Measurements from ENCODE around the gene PM20D2. TPM values are rescaled to one million over a fixed set of nuclear protein-coding genes. Genes with fewer than 3 reads are reported as not detected.

Gene PM20D2
- polyA plus RNA-seq, 10 donors = 23.4 to 56.0 (median 34.9) TPM

DNA sequence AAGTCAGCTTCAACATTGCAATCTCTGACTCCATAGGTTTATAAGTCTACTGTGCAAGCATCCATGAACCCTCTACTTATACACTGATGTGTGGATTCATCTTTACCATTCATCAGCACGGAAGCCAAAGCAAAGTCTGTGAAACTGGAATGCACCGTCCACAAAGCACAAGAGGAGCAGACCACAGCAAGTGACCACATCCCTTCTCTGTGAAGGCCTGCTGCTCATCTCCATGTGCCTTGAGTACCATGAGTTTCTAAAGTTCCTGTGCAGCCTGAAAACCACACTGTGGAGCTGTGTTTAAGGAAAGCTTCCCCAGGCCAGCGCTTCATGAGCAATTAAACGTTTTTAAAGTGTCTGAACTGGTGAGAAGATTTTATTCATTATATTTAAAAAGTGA, 51.3 kb downstream of the PM20D2 start:
- DNase-seq = no peak

DNA sequence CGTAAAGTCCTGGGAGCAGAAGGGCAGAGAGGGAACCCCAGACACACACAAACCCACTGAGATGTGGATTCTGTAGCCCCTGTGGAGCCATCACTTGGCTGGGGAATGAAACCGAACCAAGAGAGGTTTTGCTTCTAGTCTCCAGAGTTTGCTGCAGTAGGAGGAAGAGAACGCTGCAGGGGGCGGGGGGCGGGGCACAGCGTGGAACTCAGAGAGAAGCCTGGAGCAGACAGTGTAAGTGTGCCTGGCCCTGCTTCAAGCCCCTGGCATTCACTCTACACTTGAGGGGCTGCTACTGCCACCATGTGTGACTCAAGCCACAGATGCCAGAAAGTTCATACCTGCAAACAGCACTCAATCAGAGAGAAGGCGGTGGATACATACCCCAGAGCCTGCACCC, 52.4 kb downstream of the PM20D2 start:
- DNase-seq = no peak

GRCh38 chr6:89199579-89199978, 53.7 kb downstream of the PM20D2 start:
- DNase-seq = no peak

DNA sequence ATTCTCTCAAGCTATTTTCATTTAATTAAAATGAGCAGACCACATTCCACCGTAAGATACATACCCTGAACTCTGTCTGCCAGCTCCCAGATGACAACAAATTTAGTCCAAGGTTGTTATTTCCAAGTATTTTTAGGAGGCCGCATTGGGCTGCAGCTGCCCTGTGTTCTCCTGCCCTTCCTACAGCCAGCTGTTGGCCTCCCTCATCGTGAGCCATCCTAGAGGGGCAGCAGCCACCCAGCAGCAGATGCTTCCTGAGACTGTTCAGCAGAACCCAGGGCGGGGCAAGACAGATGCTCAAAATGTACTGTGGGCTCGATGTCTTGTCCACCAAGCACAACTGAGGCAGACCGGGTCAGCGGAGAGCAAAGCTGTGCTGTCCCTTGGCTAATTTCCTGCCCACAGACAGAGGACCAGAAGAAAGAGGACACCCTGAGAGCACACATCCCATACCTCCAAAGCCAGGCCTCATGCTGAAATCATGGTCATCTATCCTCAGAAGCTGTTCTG, 54.9 kb downstream of the PM20D2 start:
- DNase-seq = peak in 1 of 3 donors; percentile 30

- peak; percentile 41 to 49 (median 43) for DNase-seq
Observed at GRCh38 chr6:89204096-89204495, 58.2 kb downstream of the PM20D2 start.

DNA sequence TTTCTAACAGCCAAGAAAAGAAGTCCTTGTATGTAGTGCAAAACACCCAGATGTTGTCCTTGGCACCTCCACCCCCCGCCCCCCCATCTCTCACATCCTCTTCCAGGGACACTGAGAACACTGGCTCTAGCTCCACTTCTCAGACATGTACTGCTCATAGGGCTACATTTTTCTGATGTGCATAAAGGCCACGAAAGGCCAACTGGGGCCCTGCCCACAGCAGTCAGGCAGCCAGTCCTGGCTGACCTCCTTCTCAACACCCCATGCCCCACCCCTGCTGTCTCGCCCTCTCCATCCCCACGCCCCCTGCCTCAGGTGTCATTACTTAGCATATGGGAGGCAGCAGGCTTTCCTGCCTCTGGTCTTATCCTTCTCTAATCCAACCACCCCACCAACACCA, 60.0 kb downstream of the PM20D2 start:
- DNase-seq = no peak

- no peak for DNase-seq
Observed at GRCh38 chr6:89208551-89208950, 62.7 kb downstream of the PM20D2 start.

GRCh38 chr6:89209457-89209856, 63.6 kb downstream of the PM20D2 start:
- no peak for DNase-seq

GRCh38 chr6:89212472-89212871, 66.6 kb downstream of the PM20D2 start:
- no peak for DNase-seq

- DNase-seq = no peak
Observed at GRCh38 chr6:89214197-89214596, 68.3 kb downstream of the PM20D2 start.

Other genes starting within 250 kb of the PM20D2 start
- gene RNGTT, start 182.4 kb upstream of the PM20D2 start, polyA plus RNA-seq (ENCODE audit: insufficient read length in 10 of 10) = 10 to 100 TPM in 8 of 10 donors, 1 to 10 TPM in 2; 8.8 to 13.6 (median 10.6) TPM
- 100 to 1,000 TPM in 6 of 10 donors, 10 to 100 TPM in 4; 76.2 to 127 (median 104) TPM for gene PNRC1, start 65.3 kb upstream of the PM20D2 start, polyA plus RNA-seq (ENCODE audit: insufficient read length in 10 of 10)
- 1 to 10 TPM; 2.9 to 5.3 (median 3.7) TPM for gene SRSF12, start 28.0 kb upstream of the PM20D2 start, polyA plus RNA-seq (ENCODE audit: insufficient read length in 10 of 10)
- 1 to 10 TPM in 5 of 10 donors, under 1 TPM in 5; 0.24 to 1.6 (median 1.0) TPM for gene GABRR1, start 71.3 kb downstream of the PM20D2 start, polyA plus RNA-seq (ENCODE audit: insufficient read length in 10 of 10)
- 1 to 10 TPM in 7 of 10 donors, under 1 TPM in 3; 0.41 to 3.2 (median 1.4) TPM for gene GABRR2, start 169.2 kb downstream of the PM20D2 start, polyA plus RNA-seq (ENCODE audit: insufficient read length in 10 of 10)
- 10 to 100 TPM; 37.6 to 49.0 (median 42.8) TPM for gene UBE2J1, start 206.7 kb downstream of the PM20D2 start, polyA plus RNA-seq (ENCODE audit: insufficient read length in 10 of 10)

Data from muscle of back (tissue), 11 donors.